ENCODE results near the gene ZNF879. TPM values are rescaled to one million over a fixed set of nuclear protein-coding genes. Genes with fewer than 3 reads are reported as not detected.

The ZNF879 gene
- total RNA-seq, 4 donors from 2014 or later: 4.0 to 7.2 (median 4.7) TPM

- TF ChIP-seq CTCF (IDR thresholded peaks at IDR 0.05; ENCODE audit: low read depth): no peak
Measured at GRCh38 chr5:179008667-179009066, 14.9 kb upstream of the ZNF879 start.

DNA sequence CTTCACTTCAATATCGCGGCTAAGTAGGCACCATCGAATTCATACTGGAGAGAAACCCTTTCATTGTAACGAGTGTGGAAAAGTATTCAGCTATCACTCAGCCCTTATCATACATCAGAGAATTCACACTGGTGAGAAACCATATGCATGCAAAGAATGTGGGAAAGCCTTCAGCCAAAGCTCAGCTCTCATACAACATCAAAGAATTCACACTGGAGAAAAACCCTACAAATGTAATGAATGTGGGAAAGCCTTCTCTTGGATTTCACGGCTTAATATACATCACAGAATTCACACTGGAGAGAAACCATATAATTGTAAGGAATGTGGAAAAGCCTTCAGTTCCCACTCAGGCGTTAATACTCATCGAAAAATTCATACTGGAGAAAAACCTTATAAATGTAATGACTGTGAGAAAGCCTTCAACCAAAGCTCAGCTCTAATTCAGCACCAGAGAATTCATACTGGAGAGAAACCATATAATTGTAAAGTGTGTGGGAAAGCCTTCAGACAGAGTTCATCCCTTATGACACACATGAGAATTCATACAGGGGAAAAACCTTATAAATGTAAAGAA is 9.5 kb downstream of the ZNF879 start:
- no peak for TF ChIP-seq CTCF (IDR thresholded peaks at IDR 0.05; ENCODE audit: low read depth)

DNA sequence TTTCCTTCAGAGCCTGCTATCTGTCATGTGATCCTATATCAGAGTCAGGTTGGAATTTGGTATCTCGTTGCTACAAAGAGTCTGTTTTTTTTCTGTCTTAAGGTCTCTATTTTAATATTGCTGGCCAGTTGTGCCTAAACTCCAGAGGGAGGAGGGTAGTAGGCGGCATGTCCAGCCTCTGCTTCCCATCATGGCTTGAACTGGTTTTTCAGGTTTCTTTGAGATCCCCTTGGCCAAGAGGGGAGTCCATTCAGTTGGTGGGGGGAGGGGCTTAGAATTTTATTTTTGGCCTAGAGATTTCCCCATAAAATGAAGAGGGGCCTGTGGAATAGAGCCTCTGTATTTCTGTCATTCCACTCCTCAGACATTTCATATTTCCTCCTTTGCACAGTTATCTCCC is 21.2 kb downstream of the ZNF879 start:
- TF ChIP-seq CTCF (IDR thresholded peaks at IDR 0.05; ENCODE audit: low read depth): no peak

DNA sequence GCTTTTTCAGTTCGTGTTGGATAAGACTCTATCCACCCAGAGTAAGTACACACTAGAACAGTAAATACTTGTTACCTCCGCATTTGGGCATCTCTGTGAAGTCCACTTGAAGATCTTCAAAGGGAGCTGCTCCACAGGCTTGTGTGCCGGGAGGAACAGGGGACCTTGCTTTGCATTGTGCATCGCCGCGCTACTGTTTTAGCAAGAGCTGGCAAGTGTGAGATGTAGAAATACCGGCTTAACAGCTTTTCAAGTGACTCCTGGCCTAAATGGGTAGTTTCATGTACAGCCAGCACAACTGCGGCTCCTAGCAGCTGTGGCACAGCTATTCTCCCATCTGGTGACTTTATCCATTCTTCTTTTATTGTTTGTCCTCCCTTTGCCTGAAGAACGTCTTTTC is 28.2 kb downstream of the ZNF879 start:
- no peak for TF ChIP-seq CTCF (IDR thresholded peaks at IDR 0.05; ENCODE audit: low read depth)

DNA sequence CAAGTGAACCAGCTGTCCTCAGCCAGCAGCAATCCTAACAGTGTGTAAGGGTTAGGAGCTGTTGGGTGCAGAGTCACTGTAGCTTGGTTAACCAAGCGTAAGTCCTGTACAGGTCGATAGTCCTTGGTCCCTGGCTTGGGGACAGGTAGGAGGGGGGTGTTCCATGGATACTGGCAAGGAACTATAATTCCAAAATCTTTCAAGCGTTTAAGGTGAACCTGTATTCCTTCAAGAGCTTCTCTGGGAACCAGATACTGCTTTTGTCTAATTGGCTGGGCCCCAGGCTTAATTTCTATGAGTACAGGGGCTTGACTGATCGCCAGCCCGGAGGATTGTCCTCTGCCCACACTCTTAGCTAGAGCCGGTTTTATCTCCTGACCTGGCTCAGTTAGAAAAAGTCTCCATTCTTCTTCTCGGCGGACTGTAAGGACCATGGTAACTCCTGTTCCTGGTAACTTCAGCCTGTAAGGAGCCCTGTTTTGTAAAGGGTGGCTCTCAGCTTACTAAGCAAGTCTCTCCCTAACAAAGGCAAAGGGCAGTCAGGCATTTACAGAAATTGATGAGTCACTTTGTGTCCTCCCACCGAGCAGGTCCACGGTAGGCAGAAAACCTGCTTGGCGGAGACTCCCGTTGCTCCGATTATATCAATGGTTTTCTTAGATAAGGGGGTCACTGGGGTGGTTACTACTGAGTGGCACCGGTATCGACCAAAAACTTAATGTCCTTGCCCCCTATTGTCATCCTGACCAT is 30.6 kb downstream of the ZNF879 start:
- no peak for TF ChIP-seq CTCF (IDR thresholded peaks at IDR 0.05; ENCODE audit: low read depth)

GRCh38 chr5:179054876-179055275 is 31.3 kb downstream of the ZNF879 start:
- no peak for TF ChIP-seq CTCF (IDR thresholded peaks at IDR 0.05; ENCODE audit: low read depth)

- TF ChIP-seq CTCF (IDR thresholded peaks at IDR 0.05; ENCODE audit: low read depth): no peak
Measured at GRCh38 chr5:179055436-179055835, 31.8 kb downstream of the ZNF879 start.

Measured in subcutaneous adipose tissue (tissue), 4 donors.